Breast epithelium (tissue), 3 donors: ENCODE measurements around the gene MAD1L1.

Experiments
- POLR2A ChIP-seq: fragments of 450-650 bp; IDR thresholded peaks from one replicate; pipeline ENCODE4 v1.6.1; 2016; ENCODE audit warnings: antibody characterized with exemption, mild to moderate bottlenecking, moderate library complexity
- POLR2AphosphoS5 ChIP-seq, 3 donors: sonication (generic); formaldehyde crosslinking; IDR thresholded peaks; one replicate each; pipeline ENCODE4 v1.6.1; 2017; ENCODE audit warnings: antibody characterized with exemption in 3 of 3
- TF ChIP-seq, protein P1 (sequence below), 3 donors: fragments of 450-650 bp; IDR thresholded peaks; one replicate each; pipeline ENCODE4 v1.5.1; 2016 to 2017; ENCODE audit warnings: antibody characterized with exemption in 3 of 3, mild to moderate bottlenecking in 3 of 3, moderate library complexity in 3 of 3

GRCh38 chr7:2123360-2123759 lies 109.4 kb downstream of the MAD1L1 start:
- TF ChIP-seq POLR2AphosphoS5 (IDR thresholded peaks at IDR 0.05), result no peak
- TF ChIP-seq, protein P1, sequence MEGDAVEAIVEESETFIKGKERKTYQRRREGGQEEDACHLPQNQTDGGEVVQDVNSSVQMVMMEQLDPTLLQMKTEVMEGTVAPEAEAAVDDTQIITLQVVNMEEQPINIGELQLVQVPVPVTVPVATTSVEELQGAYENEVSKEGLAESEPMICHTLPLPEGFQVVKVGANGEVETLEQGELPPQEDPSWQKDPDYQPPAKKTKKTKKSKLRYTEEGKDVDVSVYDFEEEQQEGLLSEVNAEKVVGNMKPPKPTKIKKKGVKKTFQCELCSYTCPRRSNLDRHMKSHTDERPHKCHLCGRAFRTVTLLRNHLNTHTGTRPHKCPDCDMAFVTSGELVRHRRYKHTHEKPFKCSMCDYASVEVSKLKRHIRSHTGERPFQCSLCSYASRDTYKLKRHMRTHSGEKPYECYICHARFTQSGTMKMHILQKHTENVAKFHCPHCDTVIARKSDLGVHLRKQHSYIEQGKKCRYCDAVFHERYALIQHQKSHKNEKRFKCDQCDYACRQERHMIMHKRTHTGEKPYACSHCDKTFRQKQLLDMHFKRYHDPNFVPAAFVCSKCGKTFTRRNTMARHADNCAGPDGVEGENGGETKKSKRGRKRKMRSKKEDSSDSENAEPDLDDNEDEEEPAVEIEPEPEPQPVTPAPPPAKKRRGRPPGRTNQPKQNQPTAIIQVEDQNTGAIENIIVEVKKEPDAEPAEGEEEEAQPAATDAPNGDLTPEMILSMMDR (IDR thresholded peaks at IDR 0.05), result no peak
- no peak for TF ChIP-seq POLR2A
